HCT116 (cell line): Measurements from ENCODE around the gene SLC4A5.

Experiments
- ATF3 ChIP-seq: IDR thresholded peaks from 2 replicates; pipeline ENCODE4 v1.6.1; 2012
- CBX3 ChIP-seq: IDR thresholded peaks from 2 replicates; pipeline ENCODE4 v1.6.1; 2012; ENCODE audit warnings: low read depth
- CTCF ChIP-seq, 3 experiments: fragments of 200-600 bp in 1 of 3; sonication (generic) in 1 of 3; IDR thresholded peaks in 2 of 3; conservative IDR thresholded peaks in 1 of 3; 2 replicates each; pipeline ENCODE4 v1.5.1; 2012 to 2017; ENCODE audit warnings: low read depth in 2 of 3, low read length in 2 of 3, antibody characterized with exemption in 1 of 3, borderline replicate concordance in 1 of 3, control low read depth in 1 of 3, mild to moderate bottlenecking in 1 of 3, mixed read lengths in 1 of 3, mixed run types in 1 of 3, moderate library complexity in 1 of 3; ENCODE audit not compliant: insufficient read depth in 1 of 3
- ELF1 ChIP-seq: IDR thresholded peaks from 2 replicates; pipeline ENCODE4 v1.6.1; 2012; ENCODE audit warnings: low read depth, borderline replicate concordance
- EZH2 ChIP-seq: fragments of 200-600 bp; sonication (generic); IDR thresholded peaks from 2 replicates; pipeline ENCODE4 v1.6.1; 2017; ENCODE audit warnings: antibody characterized with exemption, mixed run types
- FOSL1 ChIP-seq: IDR thresholded peaks from 2 replicates; pipeline ENCODE4 v1.6.1; 2012; ENCODE audit warnings: low read depth
- MAX ChIP-seq: IDR thresholded peaks from 2 replicates; pipeline ENCODE4 v1.6.1; 2012
- POLR2A ChIP-seq: IDR thresholded peaks from 2 replicates; pipeline ENCODE4 v1.7.0; 2011; ENCODE audit warnings: borderline replicate concordance; ENCODE audit not compliant: insufficient read depth, insufficient read length; ENCODE audit errors: extremely low read depth
- POLR2AphosphoS5 ChIP-seq: IDR thresholded peaks from 2 replicates; pipeline ENCODE4 v1.6.1; 2011; ENCODE audit warnings: mild to moderate bottlenecking, low read depth, low read length, moderate library complexity
- SIN3A ChIP-seq: IDR thresholded peaks from 2 replicates; pipeline ENCODE4 v1.6.1; 2012; ENCODE audit warnings: low read depth
- ZNF274 ChIP-seq: fragments of 200-500 bp; sonication (Bioruptor generic); IDR thresholded peaks from 2 replicates; pipeline ENCODE4 v1.6.1; 2014; ENCODE audit warnings: mild to moderate bottlenecking, low read depth, low read length, inconsistent platforms
- TF ChIP-seq, protein P1 (sequence below): IDR thresholded peaks from 2 replicates; pipeline ENCODE4 v1.6.1; 2012; ENCODE audit warnings: low read depth
- TF ChIP-seq, protein P2 (sequence below): IDR thresholded peaks from 2 replicates; pipeline ENCODE4 v1.6.1; 2011; ENCODE audit warnings: mild to moderate bottlenecking, low read length, moderate library complexity; ENCODE audit not compliant: insufficient replicate concordance; ENCODE audit errors: extremely low read depth

DNA sequence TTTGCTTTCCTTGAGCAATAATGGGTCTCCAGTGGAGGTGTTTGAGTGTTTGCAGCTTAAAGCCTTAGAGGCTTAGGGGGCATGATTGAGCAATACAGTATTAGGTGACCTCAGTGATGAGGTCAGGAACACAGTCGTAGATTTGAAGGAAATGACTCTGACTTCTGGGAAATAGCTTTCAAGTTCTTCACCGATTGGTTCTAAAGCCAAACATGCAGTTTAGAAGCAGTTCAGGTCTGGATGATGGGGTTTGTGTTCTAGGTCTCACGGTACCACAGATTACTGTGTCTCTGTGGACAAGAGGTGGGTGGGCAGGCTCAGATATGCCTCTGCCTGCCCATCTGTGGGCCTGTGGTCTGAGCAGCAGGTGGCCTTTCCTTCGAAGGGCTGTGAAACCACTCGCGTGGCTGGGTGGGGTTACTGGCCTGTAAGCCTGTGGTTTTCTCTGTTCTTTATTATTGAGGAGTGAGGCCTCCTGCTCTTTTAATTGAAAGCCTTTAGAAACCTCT lies 137.0 kb downstream of the SLC4A5 start:
- no peak for TF ChIP-seq CTCF (IDR thresholded peaks at IDR 0.05 in 2 of 3, conservative IDR thresholded peaks at IDR 0.05 in 1 of 3; ENCODE audit: borderline replicate concordance in 1 of 3, insufficient read depth in 1 of 3, low read depth in 2 of 3, low read length in 2 of 3)
- TF ChIP-seq MAX, result no peak
- TF ChIP-seq ATF3, result no peak
- TF ChIP-seq, protein P1, sequence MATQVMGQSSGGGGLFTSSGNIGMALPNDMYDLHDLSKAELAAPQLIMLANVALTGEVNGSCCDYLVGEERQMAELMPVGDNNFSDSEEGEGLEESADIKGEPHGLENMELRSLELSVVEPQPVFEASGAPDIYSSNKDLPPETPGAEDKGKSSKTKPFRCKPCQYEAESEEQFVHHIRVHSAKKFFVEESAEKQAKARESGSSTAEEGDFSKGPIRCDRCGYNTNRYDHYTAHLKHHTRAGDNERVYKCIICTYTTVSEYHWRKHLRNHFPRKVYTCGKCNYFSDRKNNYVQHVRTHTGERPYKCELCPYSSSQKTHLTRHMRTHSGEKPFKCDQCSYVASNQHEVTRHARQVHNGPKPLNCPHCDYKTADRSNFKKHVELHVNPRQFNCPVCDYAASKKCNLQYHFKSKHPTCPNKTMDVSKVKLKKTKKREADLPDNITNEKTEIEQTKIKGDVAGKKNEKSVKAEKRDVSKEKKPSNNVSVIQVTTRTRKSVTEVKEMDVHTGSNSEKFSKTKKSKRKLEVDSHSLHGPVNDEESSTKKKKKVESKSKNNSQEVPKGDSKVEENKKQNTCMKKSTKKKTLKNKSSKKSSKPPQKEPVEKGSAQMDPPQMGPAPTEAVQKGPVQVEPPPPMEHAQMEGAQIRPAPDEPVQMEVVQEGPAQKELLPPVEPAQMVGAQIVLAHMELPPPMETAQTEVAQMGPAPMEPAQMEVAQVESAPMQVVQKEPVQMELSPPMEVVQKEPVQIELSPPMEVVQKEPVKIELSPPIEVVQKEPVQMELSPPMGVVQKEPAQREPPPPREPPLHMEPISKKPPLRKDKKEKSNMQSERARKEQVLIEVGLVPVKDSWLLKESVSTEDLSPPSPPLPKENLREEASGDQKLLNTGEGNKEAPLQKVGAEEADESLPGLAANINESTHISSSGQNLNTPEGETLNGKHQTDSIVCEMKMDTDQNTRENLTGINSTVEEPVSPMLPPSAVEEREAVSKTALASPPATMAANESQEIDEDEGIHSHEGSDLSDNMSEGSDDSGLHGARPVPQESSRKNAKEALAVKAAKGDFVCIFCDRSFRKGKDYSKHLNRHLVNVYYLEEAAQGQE, result no peak
- no peak for TF ChIP-seq FOSL1
- no peak for TF ChIP-seq POLR2A
- no peak for TF ChIP-seq SIN3A
- TF ChIP-seq ZNF274, result no peak
- no peak for TF ChIP-seq POLR2AphosphoS5
- TF ChIP-seq ELF1, result no peak
- no peak for TF ChIP-seq CBX3
- TF ChIP-seq EZH2, result no peak
- TF ChIP-seq, protein P2, sequence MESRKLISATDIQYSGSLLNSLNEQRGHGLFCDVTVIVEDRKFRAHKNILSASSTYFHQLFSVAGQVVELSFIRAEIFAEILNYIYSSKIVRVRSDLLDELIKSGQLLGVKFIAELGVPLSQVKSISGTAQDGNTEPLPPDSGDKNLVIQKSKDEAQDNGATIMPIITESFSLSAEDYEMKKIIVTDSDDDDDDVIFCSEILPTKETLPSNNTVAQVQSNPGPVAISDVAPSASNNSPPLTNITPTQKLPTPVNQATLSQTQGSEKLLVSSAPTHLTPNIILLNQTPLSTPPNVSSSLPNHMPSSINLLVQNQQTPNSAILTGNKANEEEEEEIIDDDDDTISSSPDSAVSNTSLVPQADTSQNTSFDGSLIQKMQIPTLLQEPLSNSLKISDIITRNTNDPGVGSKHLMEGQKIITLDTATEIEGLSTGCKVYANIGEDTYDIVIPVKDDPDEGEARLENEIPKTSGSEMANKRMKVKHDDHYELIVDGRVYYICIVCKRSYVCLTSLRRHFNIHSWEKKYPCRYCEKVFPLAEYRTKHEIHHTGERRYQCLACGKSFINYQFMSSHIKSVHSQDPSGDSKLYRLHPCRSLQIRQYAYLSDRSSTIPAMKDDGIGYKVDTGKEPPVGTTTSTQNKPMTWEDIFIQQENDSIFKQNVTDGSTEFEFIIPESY, result no peak
